Osteocyte (in vitro differentiated cells): Measurements from ENCODE around the gene FAM174C. TPM values are rescaled to one million over a fixed set of nuclear protein-coding genes. Genes with fewer than 3 reads are reported as not detected.

ENCODE experiments used
- DNase-seq: peaks from one replicate; pipeline ENCODE4 v3.0.0; 2021; ENCODE audit warnings: mixed read lengths; ENCODE audit not compliant: unreplicated experiment; ENCODE audit errors: extremely low spot score
- H3K27ac Mint-ChIP-seq: one replicate; pipeline ENCODE4 v1.8.0; 2021; ENCODE audit warnings: mild to moderate bottlenecking, mixed read lengths; ENCODE audit not compliant: unreplicated experiment
- H3K27me3 Mint-ChIP-seq: one replicate; pipeline ENCODE4 v1.8.0; 2021; ENCODE audit warnings: mixed read lengths; ENCODE audit not compliant: unreplicated experiment
- H3K36me3 Mint-ChIP-seq: one replicate; pipeline ENCODE4 v1.8.0; 2021; ENCODE audit warnings: mixed read lengths; ENCODE audit not compliant: unreplicated experiment
- H3K4me1 Mint-ChIP-seq: one replicate; pipeline ENCODE4 v1.8.0; 2021; ENCODE audit warnings: mixed read lengths; ENCODE audit not compliant: unreplicated experiment
- H3K4me3 Mint-ChIP-seq: one replicate; pipeline ENCODE4 v1.8.0; 2021; ENCODE audit warnings: mild to moderate bottlenecking, moderate library complexity, mixed read lengths; ENCODE audit not compliant: unreplicated experiment
- H3K9me3 Mint-ChIP-seq: one replicate; pipeline ENCODE4 v1.8.0; 2021; ENCODE audit warnings: mixed read lengths; ENCODE audit not compliant: unreplicated experiment
- total RNA-seq: library from RNA; stranded (reverse); gene quantifications from 2 replicates; pipeline ENCODE4 v1.2.1, GENCODE V29; 2021
- TF ChIP-seq, protein P1 (sequence below): fragments of 200-600 bp; sonication (generic); IDR thresholded peaks from 2 replicates; pipeline ENCODE4 v1.5.0; 2021; ENCODE audit warnings: antibody characterized with exemption, mild to moderate bottlenecking, moderate library complexity

FAM174C gene
- total RNA-seq, 1 donor from 2014 or later: 35.3 TPM

DNA sequence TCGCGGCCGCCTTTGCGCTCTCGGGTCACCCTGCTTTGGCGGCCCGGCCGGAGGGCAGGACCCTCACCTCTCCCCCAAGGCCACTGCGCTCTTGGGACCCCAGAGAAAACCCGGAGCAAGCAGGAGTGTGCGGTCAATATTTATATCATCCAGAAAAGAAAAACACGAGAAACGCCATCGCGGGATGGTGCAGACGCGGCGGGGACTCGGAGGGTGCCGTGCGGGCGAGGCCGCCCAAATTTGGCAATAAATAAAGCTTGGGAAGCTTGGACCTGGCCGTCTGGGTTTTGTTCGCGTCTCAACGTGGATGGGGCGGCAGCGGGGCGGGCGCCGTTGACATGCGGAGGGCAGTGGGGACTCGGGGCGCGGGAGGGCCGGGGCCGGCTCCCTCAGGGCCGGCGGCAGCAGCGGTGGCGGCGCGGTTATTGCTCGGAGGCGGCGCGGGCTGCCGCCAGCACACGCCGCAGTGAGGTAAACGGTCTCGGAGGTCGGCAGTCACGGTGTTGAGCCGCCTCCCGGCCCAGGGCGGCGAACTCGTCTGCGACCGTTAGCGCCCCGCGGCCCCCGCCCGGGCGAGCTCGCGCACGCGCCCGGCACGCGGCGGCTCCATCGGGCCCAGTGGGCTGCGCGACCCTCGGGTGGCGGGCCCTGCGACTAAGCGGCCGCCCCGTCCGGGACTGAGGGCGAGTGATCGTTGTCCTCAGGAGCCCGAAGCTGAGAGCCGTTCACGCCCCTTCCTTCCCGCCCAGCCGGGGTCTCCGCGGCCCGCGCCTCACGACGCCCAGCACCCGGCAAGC is 47.0 kb upstream of the FAM174C start:
- no peak overlapping the region for H3K4me3 Mint-ChIP-seq
- no peaks in the 10 kb centered on the region for H3K27me3 Mint-ChIP-seq
- TF ChIP-seq, protein P1, sequence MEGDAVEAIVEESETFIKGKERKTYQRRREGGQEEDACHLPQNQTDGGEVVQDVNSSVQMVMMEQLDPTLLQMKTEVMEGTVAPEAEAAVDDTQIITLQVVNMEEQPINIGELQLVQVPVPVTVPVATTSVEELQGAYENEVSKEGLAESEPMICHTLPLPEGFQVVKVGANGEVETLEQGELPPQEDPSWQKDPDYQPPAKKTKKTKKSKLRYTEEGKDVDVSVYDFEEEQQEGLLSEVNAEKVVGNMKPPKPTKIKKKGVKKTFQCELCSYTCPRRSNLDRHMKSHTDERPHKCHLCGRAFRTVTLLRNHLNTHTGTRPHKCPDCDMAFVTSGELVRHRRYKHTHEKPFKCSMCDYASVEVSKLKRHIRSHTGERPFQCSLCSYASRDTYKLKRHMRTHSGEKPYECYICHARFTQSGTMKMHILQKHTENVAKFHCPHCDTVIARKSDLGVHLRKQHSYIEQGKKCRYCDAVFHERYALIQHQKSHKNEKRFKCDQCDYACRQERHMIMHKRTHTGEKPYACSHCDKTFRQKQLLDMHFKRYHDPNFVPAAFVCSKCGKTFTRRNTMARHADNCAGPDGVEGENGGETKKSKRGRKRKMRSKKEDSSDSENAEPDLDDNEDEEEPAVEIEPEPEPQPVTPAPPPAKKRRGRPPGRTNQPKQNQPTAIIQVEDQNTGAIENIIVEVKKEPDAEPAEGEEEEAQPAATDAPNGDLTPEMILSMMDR: no peak
- H3K4me1 Mint-ChIP-seq: peaks cover 5% of the 10 kb centered on the region
- no peaks in the 10 kb centered on the region for H3K9me3 Mint-ChIP-seq
- no peak overlapping the region for H3K27ac Mint-ChIP-seq
- no peak for DNase-seq
- H3K36me3 Mint-ChIP-seq: peaks cover 2% of the 10 kb centered on the region

GRCh38 chr19:1229056-1229923 is 46.0 kb upstream of the FAM174C start:
- no peaks in the 10 kb centered on the region for H3K9me3 Mint-ChIP-seq
- no peak overlapping the region for H3K27ac Mint-ChIP-seq
- peaks cover 2% of the 10 kb centered on the region for H3K36me3 Mint-ChIP-seq
- TF ChIP-seq, protein P1: no peak
- peaks cover 5% of the 10 kb centered on the region for H3K4me1 Mint-ChIP-seq
- H3K27me3 Mint-ChIP-seq: no peaks in the 10 kb centered on the region
- no peak for DNase-seq
- no peak overlapping the region for H3K4me3 Mint-ChIP-seq

DNA sequence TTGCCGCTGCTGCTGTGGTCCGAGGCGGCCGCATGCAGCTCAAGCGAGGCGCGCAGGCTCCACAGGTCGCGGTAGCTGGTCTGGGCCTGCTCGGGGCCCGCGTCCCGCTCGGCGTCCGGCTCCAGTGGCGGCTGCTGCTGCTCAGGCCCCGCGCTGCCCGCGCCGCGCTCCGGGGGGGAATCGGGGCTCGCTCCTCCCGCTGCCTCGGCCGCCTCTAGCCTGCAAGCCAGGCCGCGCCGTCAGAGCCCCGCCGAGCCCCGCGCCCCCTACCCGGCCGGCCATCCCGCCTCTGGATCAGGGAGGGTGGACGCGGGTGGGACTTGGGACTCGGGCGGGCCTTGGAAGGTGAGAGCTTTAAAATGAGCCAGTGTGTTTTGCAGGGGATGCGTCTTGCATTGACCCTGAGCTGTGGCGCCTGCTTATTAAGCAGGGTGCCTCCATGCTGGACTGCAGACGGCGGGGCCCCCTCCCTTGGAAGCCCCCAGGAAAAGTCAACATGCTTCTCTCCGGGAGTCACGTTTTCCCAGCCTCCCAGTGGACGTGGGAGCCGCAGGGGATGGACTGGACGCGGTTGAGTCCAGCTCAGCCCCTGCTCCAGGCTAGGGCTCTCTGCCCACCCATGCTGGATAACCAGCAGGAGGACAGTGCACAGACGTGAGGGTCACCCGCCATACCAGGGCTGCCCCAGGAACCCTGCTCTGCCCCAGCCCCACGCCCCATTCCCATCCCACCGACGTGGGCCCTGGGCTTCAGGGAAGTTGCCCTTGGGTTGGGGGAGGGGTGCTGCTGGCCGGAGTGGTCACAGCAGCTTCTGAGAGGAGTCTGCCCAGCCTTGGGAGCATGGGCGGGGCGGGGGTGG is 45.2 kb upstream of the FAM174C start:
- no peaks in the 10 kb centered on the region for H3K27me3 Mint-ChIP-seq
- peaks cover 2% of the 10 kb centered on the region for H3K36me3 Mint-ChIP-seq
- no peak overlapping the region for H3K27ac Mint-ChIP-seq
- no peaks in the 10 kb centered on the region for H3K9me3 Mint-ChIP-seq
- peaks cover 5% of the 10 kb centered on the region for H3K4me1 Mint-ChIP-seq
- no peak for DNase-seq
- TF ChIP-seq, protein P1: no peak
- H3K4me3 Mint-ChIP-seq: no peak overlapping the region

DNA sequence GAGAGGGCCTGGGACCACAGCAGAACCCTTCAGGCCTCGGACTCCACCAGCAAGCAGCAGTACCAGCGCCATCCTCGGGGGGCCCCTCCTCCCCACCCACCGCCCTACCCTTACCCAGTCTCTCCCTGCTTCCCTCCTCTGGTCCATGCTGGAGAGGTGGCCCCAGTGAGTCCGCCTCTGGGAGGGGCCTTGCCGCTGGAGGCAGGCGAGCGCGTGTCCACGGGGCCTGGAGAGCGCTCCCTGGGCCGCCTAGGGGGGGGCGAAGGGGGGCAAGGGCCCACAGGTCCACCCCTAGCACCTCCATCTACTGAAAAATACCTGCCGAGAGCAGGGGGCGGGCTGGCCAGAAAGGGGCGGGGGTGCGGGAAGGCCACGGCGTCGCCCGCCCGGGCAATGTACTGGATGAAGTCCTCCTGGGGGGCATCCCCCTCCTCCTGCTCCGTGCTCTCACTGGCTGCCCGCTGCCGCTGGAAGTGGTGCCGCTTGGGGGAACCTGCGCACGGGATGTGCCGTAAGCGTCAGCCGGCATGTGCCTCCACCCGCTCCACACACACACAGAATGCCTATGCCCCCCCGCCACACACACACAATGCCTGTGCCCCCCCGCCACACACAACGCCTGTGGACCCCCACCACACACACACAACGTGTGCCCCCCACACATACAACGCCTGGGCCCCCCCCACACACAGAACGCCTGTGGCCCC is 44.4 kb upstream of the FAM174C start:
- Mint-ChIP-seq H3K27me3 (no peaks in the 10 kb centered on the region), H3K27ac (no peak overlapping the region), H3K36me3 (peaks cover 2% of the 10 kb centered on the region), H3K9me3 (no peaks in the 10 kb centered on the region), H3K4me3 (no peak overlapping the region), H3K4me1 (peaks cover 3% of the 10 kb centered on the region)
- TF ChIP-seq, protein P1: no peak
- DNase-seq: no peak
